Activated CD4-positive, alpha-beta T cell treated with anti-CD3 and anti-CD28 coated beads for 48 hours (primary cell): ENCODE results near the gene TBKBP1.

Source experiments
- DNase-seq: peaks from one replicate; pipeline ENCODE4 v3.0.0-alpha.2; 2020

TBKBP1 gene

GRCh38 chr17:47693731-47694580 lies at the start of gene TBKBP1:
TBKBP1 (plus strand) TSS chr17:47694161; CDS start chr17:47696113, 1,952 bp downstream.
- DNase-seq: peak; percentile 63

GRCh38 chr17:47644324-47644723 lies 49.6 kb upstream of the TBKBP1 start:
- no peak for DNase-seq

GRCh38 chr17:47649153-47649971 lies 44.6 kb upstream of the TBKBP1 start, which contains the start of gene KPNB1:
KPNB1 (plus strand) TSS chr17:47649919; CDS start chr17:47650245, 326 bp downstream.
- DNase-seq: peak; percentile 99

DNA sequence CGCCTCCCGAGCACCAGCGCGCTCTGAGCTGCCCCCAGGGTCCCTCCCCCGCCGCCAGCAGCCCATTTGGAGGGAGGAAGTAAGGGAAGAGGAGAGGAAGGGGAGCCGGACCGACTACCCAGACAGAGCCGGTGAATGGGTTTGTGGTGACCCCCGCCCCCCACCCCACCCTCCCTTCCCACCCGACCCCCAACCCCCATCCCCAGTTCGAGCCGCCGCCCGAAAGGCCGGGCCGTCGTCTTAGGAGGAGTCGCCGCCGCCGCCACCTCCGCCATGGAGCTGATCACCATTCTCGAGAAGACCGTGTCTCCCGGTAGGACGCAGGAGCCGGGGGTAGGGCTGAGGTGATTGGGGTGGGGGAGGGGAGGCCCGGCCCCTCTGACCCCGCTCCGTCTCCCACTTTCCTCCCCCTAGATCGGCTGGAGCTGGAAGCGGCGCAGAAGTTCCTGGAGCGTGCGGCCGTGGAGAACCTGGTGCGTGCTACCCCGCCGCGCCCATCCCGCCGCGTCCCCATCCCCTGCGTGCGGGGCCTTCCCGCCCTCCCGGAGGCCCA lies 43.9 kb upstream of the TBKBP1 start:
- no peak for DNase-seq

DNA sequence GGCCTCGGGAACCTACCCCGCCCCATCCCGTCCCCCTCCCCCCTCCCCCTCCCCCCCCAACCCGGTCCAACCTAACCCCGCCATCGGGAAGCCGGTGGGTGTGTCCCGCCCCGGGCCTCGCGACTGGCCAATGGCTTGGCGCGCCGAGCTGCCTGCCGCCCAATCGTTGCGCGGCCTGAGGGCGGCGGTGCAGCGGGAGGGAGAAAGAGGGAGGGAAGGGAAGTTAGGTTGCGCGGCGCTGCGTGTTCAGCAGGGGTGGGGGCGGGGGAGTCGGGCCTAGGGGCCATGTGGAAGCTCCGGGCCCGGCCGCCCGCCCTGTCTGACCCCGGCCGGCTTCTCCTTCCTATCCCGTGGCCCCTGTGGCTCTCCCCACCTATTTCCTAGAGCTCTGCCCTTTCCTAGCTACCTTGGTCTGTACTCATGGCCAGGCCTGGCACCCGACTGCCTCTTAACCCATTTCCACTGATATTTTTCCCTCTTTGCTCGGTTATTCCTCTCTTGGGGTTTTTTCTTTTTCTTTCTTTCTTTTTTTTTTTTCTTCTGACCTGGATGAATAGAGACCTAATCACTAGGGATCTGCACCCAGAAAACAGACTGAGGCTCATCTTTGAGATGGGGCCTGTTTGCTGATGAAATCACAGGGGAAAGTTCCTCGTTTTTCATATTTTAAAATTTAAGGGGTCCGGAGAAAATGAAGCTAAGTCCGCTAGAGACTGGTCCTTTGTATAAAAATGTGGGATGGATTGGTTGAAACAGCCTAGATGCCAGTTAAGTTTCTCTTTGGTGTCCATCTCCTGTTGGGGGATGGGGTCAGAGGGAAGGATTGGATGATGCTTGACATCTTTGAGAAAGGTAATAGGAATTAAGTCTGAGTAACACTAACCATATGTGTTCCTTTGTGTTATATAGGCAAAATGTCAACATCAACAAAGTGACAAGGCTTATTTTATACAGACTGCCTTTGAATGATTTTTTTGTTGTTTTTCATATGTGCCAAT lies 43.1 kb upstream of the TBKBP1 start:
- DNase-seq: peak; percentile 97

DNA sequence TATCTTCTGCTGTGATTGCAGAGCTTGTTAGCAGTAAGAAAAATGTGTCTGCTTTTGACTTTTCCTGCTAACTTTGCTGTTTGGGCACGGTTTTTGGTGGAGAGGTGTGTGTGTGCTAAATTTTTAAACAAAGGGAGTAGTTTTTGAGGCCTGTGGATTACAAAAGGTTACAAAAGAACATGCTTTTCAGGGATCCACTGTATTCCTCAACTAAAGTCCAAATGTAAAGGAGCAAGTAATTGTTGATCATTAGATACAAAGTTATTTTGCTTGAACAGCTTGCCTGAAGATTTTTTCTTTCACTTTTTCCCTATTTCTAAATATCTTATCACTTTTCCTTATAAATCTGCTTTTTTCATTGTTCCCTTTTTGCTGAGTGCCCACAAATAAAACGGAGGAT lies 42.3 kb upstream of the TBKBP1 start:
- DNase-seq: no peak

- DNase-seq: no peak
Measured at GRCh38 chr17:47652570-47652969, 41.4 kb upstream of the TBKBP1 start.

GRCh38 chr17:47653442-47653841 lies 40.5 kb upstream of the TBKBP1 start:
- DNase-seq: no peak

- no peak for DNase-seq
Measured at GRCh38 chr17:47654991-47655390, 39.0 kb upstream of the TBKBP1 start.

- DNase-seq: no peak
Measured at GRCh38 chr17:47660064-47660492, 33.9 kb upstream of the TBKBP1 start.

GRCh38 chr17:47663912-47664623 lies 29.9 kb upstream of the TBKBP1 start:
- peak; percentile 69 for DNase-seq

GRCh38 chr17:47664624-47664941 lies 29.4 kb upstream of the TBKBP1 start:
- no peak for DNase-seq

GRCh38 chr17:47665655-47666054 lies 28.3 kb upstream of the TBKBP1 start:
- DNase-seq: no peak

DNA sequence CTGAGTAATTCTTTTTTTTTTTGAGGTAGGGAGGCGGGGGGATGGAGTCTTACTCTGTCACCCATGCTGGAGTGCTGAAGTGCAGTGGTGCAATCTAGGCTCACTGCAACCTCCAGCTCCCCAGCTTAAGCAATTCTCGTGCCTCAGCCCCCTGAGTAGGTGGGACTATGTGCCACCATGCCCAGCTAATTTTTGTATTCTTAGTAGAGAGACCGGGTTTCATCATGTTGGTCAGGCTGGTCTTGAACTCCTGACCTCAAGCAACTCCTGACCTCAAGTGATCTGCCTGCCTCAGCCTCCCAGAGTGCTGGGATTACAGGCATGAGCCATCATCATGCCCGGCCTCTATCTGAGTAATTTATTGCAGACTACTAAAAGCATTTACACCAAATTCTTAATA lies 24.9 kb upstream of the TBKBP1 start:
- no peak for DNase-seq

- DNase-seq: no peak
Measured at GRCh38 chr17:47670064-47670463, 23.9 kb upstream of the TBKBP1 start.

DNA sequence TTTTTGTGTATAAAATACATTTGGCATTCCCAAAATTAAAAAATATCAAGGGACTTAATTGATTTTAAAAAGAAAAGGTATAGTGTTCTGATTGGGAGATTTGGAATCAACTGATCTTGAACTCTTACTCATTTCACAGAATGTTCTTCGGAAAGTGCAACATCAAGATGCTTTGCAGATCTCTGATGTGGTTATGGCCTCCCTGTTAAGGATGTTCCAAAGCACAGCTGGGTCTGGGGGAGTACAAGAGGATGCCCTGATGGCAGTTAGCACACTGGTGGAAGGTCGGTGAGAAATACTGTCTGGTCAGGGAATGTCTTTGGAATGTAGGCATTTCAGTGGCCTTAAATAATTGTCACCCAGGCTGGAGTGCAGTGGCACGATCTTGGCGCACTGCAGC lies 19.5 kb upstream of the TBKBP1 start:
- no peak for DNase-seq

DNA sequence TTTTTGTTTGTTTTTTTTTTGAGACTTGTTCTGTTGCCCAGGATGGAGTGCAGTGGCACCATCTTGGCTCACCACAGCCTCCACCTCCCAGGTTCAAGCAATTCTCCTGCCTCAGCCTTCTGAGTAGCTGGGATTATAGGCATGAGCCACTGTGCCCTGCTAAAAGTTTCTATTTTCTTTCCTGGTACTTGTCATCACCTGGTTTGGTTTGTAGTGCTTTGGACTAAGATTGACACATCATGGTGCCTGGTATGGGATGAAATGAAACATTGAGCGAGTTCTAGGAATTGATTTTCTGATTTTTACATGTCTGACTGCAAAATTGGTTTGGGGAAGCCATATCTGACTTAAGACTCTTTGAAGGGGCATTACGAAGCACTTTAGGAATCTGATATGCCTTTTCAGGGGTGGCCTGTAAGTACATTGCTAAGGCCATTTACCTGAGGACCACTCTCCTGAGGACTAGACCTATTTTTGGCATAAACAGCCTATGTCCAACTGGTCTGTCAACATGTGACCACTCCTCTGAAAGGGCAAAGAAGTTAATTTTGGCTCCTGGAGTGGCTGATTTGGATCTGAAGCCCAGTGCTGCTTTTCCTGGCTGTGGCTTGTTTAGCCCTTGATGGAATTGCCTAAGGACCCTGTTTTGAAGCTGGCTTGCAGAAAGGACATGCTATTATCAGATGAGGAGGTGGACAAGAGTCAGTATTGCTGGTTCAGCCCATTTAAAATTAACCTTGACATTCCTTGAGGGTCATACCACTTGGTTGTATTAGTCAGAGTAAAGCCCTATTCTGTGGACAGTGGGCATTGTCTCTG lies 18.4 kb upstream of the TBKBP1 start:
- DNase-seq: no peak

GRCh38 chr17:47676199-47676472 lies 17.8 kb upstream of the TBKBP1 start:
- DNase-seq: no peak

DNA sequence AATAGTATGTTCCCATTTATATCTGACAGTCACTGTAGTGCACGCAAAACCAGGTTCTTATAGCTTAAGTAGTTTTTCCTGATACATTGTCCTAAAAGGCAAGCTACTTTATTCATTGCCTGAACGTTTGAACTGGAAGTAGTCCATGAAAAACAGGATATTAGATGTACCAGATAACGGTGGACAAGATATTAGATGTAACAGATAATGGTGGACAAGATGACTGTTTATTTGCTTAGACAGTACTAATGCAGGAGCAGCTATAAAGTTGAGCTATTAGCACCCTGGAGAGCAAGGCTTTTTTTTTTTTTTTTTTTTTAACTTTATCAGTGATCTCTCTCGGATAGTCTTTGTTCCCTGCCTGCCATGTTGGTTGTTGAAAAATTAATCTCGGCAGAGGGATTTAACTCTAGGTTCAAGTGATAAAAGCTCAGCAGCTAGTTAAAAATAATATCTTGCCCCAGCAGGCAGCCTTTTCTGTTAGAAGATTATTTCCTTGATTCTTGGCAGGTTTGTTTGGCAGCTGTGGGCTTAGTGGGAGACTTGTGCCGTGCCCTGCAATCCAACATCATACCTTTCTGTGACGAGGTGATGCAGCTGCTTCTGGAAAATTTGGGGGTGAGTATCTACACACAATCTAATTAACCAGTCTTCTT lies 17.3 kb upstream of the TBKBP1 start:
- DNase-seq: no peak

DNA sequence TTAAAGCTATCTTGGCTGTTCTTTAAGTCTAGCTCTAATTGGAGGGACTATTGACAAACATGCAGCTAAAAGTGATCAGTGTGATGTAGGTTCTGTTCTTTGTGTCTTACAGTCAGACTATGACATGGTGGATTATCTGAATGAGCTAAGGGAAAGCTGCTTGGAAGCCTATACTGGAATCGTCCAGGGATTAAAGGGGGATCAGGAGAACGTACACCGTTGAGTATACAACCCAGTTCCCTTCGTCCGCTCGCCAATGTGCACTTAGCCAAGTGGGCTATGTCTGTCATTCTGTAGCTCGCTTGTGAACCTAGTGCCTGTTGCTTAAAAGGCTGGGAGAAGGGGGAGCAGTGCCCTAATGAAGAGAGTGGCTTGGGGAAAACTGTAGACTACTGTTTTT lies 15.8 kb upstream of the TBKBP1 start:
- no peak for DNase-seq

DNA sequence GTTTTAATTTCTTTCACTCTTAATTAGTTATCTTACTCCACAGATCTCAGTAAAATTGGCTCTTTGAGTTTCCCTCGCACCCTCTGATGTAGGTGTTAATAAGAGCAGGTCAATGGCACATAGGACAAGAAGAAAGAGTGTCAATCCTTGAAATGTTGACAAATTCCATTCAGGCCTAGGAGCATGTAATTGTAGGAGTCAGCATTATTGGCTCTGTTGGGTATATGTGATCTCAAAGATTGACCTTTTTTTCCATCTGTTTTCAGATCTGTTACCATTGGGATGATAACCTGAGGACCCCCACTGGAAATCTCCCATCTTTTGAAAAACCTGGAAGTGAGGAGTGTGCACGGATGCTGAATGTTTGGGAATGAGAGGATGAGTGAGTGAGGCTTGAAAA lies 11.8 kb upstream of the TBKBP1 start:
- DNase-seq: no peak
